Measurements from ENCODE around the gene GPR107.
A peak's percentile ranks its signal among the peaks of the same experiment; 100 is the strongest.
"Not testable (repeated sequence)": the region's sequence is repeated elsewhere in the genome, so short reads cannot be mapped to it uniquely, and the experiment has no call there.

GPR107 gene

GRCh38 chr9:130053504-130054324, at the start of gene GPR107:
TSS of gene GPR107 (plus strand) at chr9:130053906. CDS start at chr9:130053933, 27 bp downstream.
- H3K79me2 ChIP-seq (ENCODE audit: control insufficient read depth, insufficient read depth, low read length, unreplicated experiment) = peaks cover 49% of the 10 kb centered on the region
- H2AFZ ChIP-seq (ENCODE audit: low read length, unreplicated experiment) = peak within 1 kb of the TSS; percentile 96
- peaks cover 20% of the 10 kb centered on the region for H3K4me1 ChIP-seq (ENCODE audit: control insufficient read depth, insufficient read depth, low read length, unreplicated experiment)
- H3K4me3 ChIP-seq (ENCODE audit: low read depth, low read length) = peak within 1 kb of the TSS; percentile 92
- H3K36me3 ChIP-seq (ENCODE audit: insufficient read depth, low read length) = no peaks in the 10 kb centered on the region
- H3K27me3 ChIP-seq (ENCODE audit: insufficient read depth, low read length) = no peaks in the 10 kb centered on the region
- H3K27ac ChIP-seq (ENCODE audit: low read depth, low read length) = peak within 1 kb of the TSS; percentile 71

- Histone ChIP-seq H3K36me3 (ENCODE audit: insufficient read depth, low read length) (no peaks in the 10 kb centered on the region), H3K27ac (ENCODE audit: low read depth, low read length) (no peak overlapping the region), H3K79me2 (ENCODE audit: control insufficient read depth, insufficient read depth, low read length, unreplicated experiment) (peaks cover 2% of the 10 kb centered on the region), H3K4me1 (ENCODE audit: control insufficient read depth, insufficient read depth, low read length, unreplicated experiment) (peaks cover 2% of the 10 kb centered on the region), H2AFZ (ENCODE audit: low read length, unreplicated experiment) (no peak overlapping the region), H3K27me3 (ENCODE audit: insufficient read depth, low read length) (no peaks in the 10 kb centered on the region), H3K4me3 (ENCODE audit: low read depth, low read length) (no peak overlapping the region)
Measured at GRCh38 chr9:130003943-130004552, 49.7 kb upstream of the GPR107 start.

- not testable (repeated sequence) for H3K27ac ChIP-seq (ENCODE audit: low read depth, low read length); H3K27me3 ChIP-seq (ENCODE audit: insufficient read depth, low read length); H2AFZ ChIP-seq (ENCODE audit: low read length, unreplicated experiment); H3K4me1 ChIP-seq (ENCODE audit: control insufficient read depth, insufficient read depth, low read length, unreplicated experiment); H3K4me3 ChIP-seq (ENCODE audit: low read depth, low read length); H3K36me3 ChIP-seq (ENCODE audit: insufficient read depth, low read length)
- H3K79me2 ChIP-seq (ENCODE audit: control insufficient read depth, insufficient read depth, low read length, unreplicated experiment) = peaks cover 12% of the 10 kb centered on the region
Measured at GRCh38 chr9:130006952-130007351, 46.8 kb upstream of the GPR107 start.

GRCh38 chr9:130008538-130008937, 45.2 kb upstream of the GPR107 start:
- peaks cover 18% of the 10 kb centered on the region for H3K79me2 ChIP-seq (ENCODE audit: control insufficient read depth, insufficient read depth, low read length, unreplicated experiment)

GRCh38 chr9:130009546-130009945, 44.2 kb upstream of the GPR107 start:
- H3K27ac ChIP-seq (ENCODE audit: low read depth, low read length); H3K27me3 ChIP-seq (ENCODE audit: insufficient read depth, low read length); H3K4me1 ChIP-seq (ENCODE audit: control insufficient read depth, insufficient read depth, low read length, unreplicated experiment); H3K36me3 ChIP-seq (ENCODE audit: insufficient read depth, low read length); H2AFZ ChIP-seq (ENCODE audit: low read length, unreplicated experiment); H3K4me3 ChIP-seq (ENCODE audit: low read depth, low read length): not testable (repeated sequence)
- H3K79me2 ChIP-seq (ENCODE audit: control insufficient read depth, insufficient read depth, low read length, unreplicated experiment) = peaks cover 21% of the 10 kb centered on the region

More at GRCh38 chr9:130008538-130008937, 45.2 kb upstream of the GPR107 start:
- Histone ChIP-seq H3K4me3 (ENCODE audit: low read depth, low read length) (no peak overlapping the region), H2AFZ (ENCODE audit: low read length, unreplicated experiment) (no peak overlapping the region), H3K36me3 (ENCODE audit: insufficient read depth, low read length) (peaks cover 2% of the 10 kb centered on the region; the same call in 1 of the 2 replicates), H3K27ac (ENCODE audit: low read depth, low read length) (no peak overlapping the region), H3K4me1 (ENCODE audit: control insufficient read depth, insufficient read depth, low read length, unreplicated experiment) (no peaks in the 10 kb centered on the region), H3K27me3 (ENCODE audit: insufficient read depth, low read length) (no peaks in the 10 kb centered on the region)

- H3K27ac ChIP-seq (ENCODE audit: low read depth, low read length) = no peak overlapping the region
- no peak overlapping the region for H2AFZ ChIP-seq (ENCODE audit: low read length, unreplicated experiment)
- H3K4me3 ChIP-seq (ENCODE audit: low read depth, low read length) = no peak overlapping the region
- no peaks in the 10 kb centered on the region for H3K27me3 ChIP-seq (ENCODE audit: insufficient read depth, low read length)
- no peaks in the 10 kb centered on the region for H3K4me1 ChIP-seq (ENCODE audit: control insufficient read depth, insufficient read depth, low read length, unreplicated experiment)
- peaks cover 21% of the 10 kb centered on the region for H3K79me2 ChIP-seq (ENCODE audit: control insufficient read depth, insufficient read depth, low read length, unreplicated experiment)
- peaks cover 2% of the 10 kb centered on the region; the same call in 1 of the 2 replicates for H3K36me3 ChIP-seq (ENCODE audit: insufficient read depth, low read length)
Measured at GRCh38 chr9:130010151-130010988, 43.3 kb upstream of the GPR107 start.

- Histone ChIP-seq H3K79me2 (ENCODE audit: control insufficient read depth, insufficient read depth, low read length, unreplicated experiment) (peaks cover 25% of the 10 kb centered on the region), H3K27ac (ENCODE audit: low read depth, low read length) (no peak overlapping the region), H3K36me3 (ENCODE audit: insufficient read depth, low read length) (peaks cover 5% of the 10 kb centered on the region), H3K27me3 (ENCODE audit: insufficient read depth, low read length) (no peaks in the 10 kb centered on the region), H2AFZ (ENCODE audit: low read length, unreplicated experiment) (no peak overlapping the region), H3K4me1 (ENCODE audit: control insufficient read depth, insufficient read depth, low read length, unreplicated experiment) (peaks cover 12% of the 10 kb centered on the region), H3K4me3 (ENCODE audit: low read depth, low read length) (no peak overlapping the region)
Measured at GRCh38 chr9:130013326-130013725, 40.4 kb upstream of the GPR107 start.

GRCh38 chr9:130015353-130016019, 38.2 kb upstream of the GPR107 start:
- no peak overlapping the region for H2AFZ ChIP-seq (ENCODE audit: low read length, unreplicated experiment)
- no peak overlapping the region for H3K27ac ChIP-seq (ENCODE audit: low read depth, low read length)
- no peaks in the 10 kb centered on the region for H3K27me3 ChIP-seq (ENCODE audit: insufficient read depth, low read length)
- peaks cover 5% of the 10 kb centered on the region for H3K36me3 ChIP-seq (ENCODE audit: insufficient read depth, low read length)
- H3K4me3 ChIP-seq (ENCODE audit: low read depth, low read length) = no peak overlapping the region
- peaks cover 12% of the 10 kb centered on the region for H3K4me1 ChIP-seq (ENCODE audit: control insufficient read depth, insufficient read depth, low read length, unreplicated experiment)
- H3K79me2 ChIP-seq (ENCODE audit: control insufficient read depth, insufficient read depth, low read length, unreplicated experiment) = peaks cover 27% of the 10 kb centered on the region

GRCh38 chr9:130017076-130017475, 36.6 kb upstream of the GPR107 start:
- Histone ChIP-seq H3K27me3 (ENCODE audit: insufficient read depth, low read length) (no peaks in the 10 kb centered on the region), H3K36me3 (ENCODE audit: insufficient read depth, low read length) (peaks cover 2% of the 10 kb centered on the region; the same call in 1 of the 2 replicates), H3K4me1 (ENCODE audit: control insufficient read depth, insufficient read depth, low read length, unreplicated experiment) (peaks cover 24% of the 10 kb centered on the region), H3K79me2 (ENCODE audit: control insufficient read depth, insufficient read depth, low read length, unreplicated experiment) (peaks cover 33% of the 10 kb centered on the region), H2AFZ (ENCODE audit: low read length, unreplicated experiment) (no peak overlapping the region), H3K27ac (ENCODE audit: low read depth, low read length) (peak overlapping the region; percentile 74), H3K4me3 (ENCODE audit: low read depth, low read length) (no peak overlapping the region)

GRCh38 chr9:130017510-130017909, 36.2 kb upstream of the GPR107 start:
- not testable (repeated sequence) for H3K27me3 ChIP-seq (ENCODE audit: insufficient read depth, low read length); H3K36me3 ChIP-seq (ENCODE audit: insufficient read depth, low read length); H2AFZ ChIP-seq (ENCODE audit: low read length, unreplicated experiment); H3K4me3 ChIP-seq (ENCODE audit: low read depth, low read length)
- Histone ChIP-seq H3K27ac (ENCODE audit: low read depth, low read length) (peak overlapping the region; percentile 74), H3K4me1 (ENCODE audit: control insufficient read depth, insufficient read depth, low read length, unreplicated experiment) (peaks cover 24% of the 10 kb centered on the region), H3K79me2 (ENCODE audit: control insufficient read depth, insufficient read depth, low read length, unreplicated experiment) (peaks cover 31% of the 10 kb centered on the region)
